K562 (cell line): ENCODE results near the gene MRGPRD. TPM values are rescaled to one million over a fixed set of nuclear protein-coding genes. Genes with fewer than 3 reads are reported as not detected.

Source experiments
- ATAC-seq: fragments of 200-7000 bp; cut with Tn5 transposase; 3 replicates; pipeline ENCODE4 v1.9.1; 2020; ENCODE audit warnings: moderate library complexity
- BruUV-seq: library from RNA; stranded (reverse); fragments of 400-500 nt; replicated peaks from 2 replicates; lab custom pipeline; 2021; lab: Mats Ljungman, UMichigan
- CTCF ChIA-PET: fragments of 300-600 bp; formaldehyde crosslinking; extraction: SDS; loops from one replicate; lab custom pipeline; 2021; ENCODE audit warnings: low intra/inter-chr PET ratio; lab: Yijun Ruan, JAX
- POLR2A ChIA-PET: fragments of 300-600, 350-650 bp; sonication (Branson Sonifier 250); formaldehyde crosslinking; extraction: SDS; loops from one replicate; lab custom pipeline; 2021; ENCODE audit warnings: antibody characterized with exemption, inconsistent platforms; lab: Yijun Ruan, JAX
- DNase-seq, 4 experiments: peaks; one replicate each; pipeline versions ENCODE4 v3.0.0 to v3.0.0-alpha.2; 2011 to 2018; ENCODE audit warnings: low spot score in 3 of 4, mixed read lengths in 3 of 4; ENCODE audit errors: extremely low read depth in 1 of 4
- FAIRE-seq: peaks from 2 replicates; lab custom pipeline; 2011; peaks lifted over from hg19 to GRCh38; lab: Jason Lieb, UNC
- H2AFZ ChIP-seq: 2 replicates; pipeline ENCODE4 v1.6.0; 2011; ENCODE audit warnings: low read depth, low read length, control low read depth, inconsistent platforms
- H3K27ac ChIP-seq: fragments of 200-600 bp; 3 replicates; pipeline ENCODE4 v1.8.0; 2011; ENCODE audit warnings: low read depth, mild to moderate bottlenecking, control low read depth, inconsistent platforms, low read length, moderate library complexity, mixed read lengths; ENCODE audit errors: extremely low read depth
- H3K27me3 ChIP-seq, 2 experiments: fragments of 300-600 bp in 1 of 2; 2 replicates in 1 of 2; 3 replicates in 1 of 2; pipeline versions ENCODE4 v1.6.0 to v1.8.0; 2011; ENCODE audit warnings: inconsistent platforms in 2 of 2, low read length in 2 of 2, mild to moderate bottlenecking in 1 of 2, mixed read lengths in 1 of 2, moderate library complexity in 1 of 2; ENCODE audit not compliant: control insufficient read depth in 2 of 2, insufficient read depth in 2 of 2
- H3K36me3 ChIP-seq: fragments of 300-600 bp; 3 replicates; pipeline ENCODE4 v1.8.0; 2011; ENCODE audit warnings: mild to moderate bottlenecking, low read length, inconsistent platforms; ENCODE audit not compliant: control insufficient read depth, insufficient read depth
- H3K4me1 ChIP-seq, 2 experiments: fragments of 200-600 bp in 1 of 2; replicated peaks in 1 of 2; 2 replicates in 1 of 2; 3 replicates in 1 of 2; pipeline versions ENCODE4 v1.5.1 to v1.8.0; 2011; ENCODE audit warnings: inconsistent platforms in 2 of 2, low read length in 2 of 2, mild to moderate bottlenecking in 1 of 2, mixed read lengths in 1 of 2, moderate library complexity in 1 of 2; ENCODE audit not compliant: control insufficient read depth in 2 of 2, insufficient read depth in 2 of 2
- H3K4me2 ChIP-seq: 2 replicates; pipeline ENCODE4 v1.6.1; 2011; ENCODE audit warnings: low read length, control low read depth, inconsistent platforms, mixed read lengths; ENCODE audit not compliant: insufficient read depth
- H3K4me3 ChIP-seq: fragments of 200-600 bp; sonication (generic), shearing (Covaris generic); 2 replicates; pipeline ENCODE4 v1.5.1; 2016; ENCODE audit warnings: control low read depth, inconsistent platforms
- H3K79me2 ChIP-seq: fragments of 200-600 bp; 3 replicates; pipeline ENCODE4 v1.8.0; 2011; ENCODE audit warnings: low read length, inconsistent platforms; ENCODE audit not compliant: control insufficient read depth, insufficient read depth
- H3K9ac ChIP-seq, 2 experiments: 2 replicates each; pipeline versions ENCODE4 v1.6.0 to v1.6.1; 2011; ENCODE audit warnings: low read depth in 2 of 2, low read length in 2 of 2, control low read depth in 1 of 2, inconsistent platforms in 1 of 2, mild to moderate bottlenecking in 1 of 2, mixed read lengths in 1 of 2; ENCODE audit not compliant: insufficient read depth in 1 of 2
- H3K9me1 ChIP-seq: one replicate; pipeline ENCODE4 v1.6.0; 2011; ENCODE audit warnings: inconsistent platforms, mild to moderate bottlenecking, low read length, moderate library complexity; ENCODE audit not compliant: control insufficient read depth, insufficient read depth
- H3K9me3 ChIP-seq: replicated peaks from 2 replicates; pipeline ENCODE4 v1.5.1; 2011; ENCODE audit warnings: low read depth, low read length, inconsistent platforms; ENCODE audit not compliant: control insufficient read depth, insufficient read depth
- H4K20me1 ChIP-seq: replicated peaks from 2 replicates; pipeline ENCODE4 v1.6.1; 2011; ENCODE audit warnings: low read length, inconsistent platforms, mixed read lengths; ENCODE audit not compliant: control insufficient read depth, insufficient read depth
- CBX1 ChIP-seq: sonication (generic); IDR thresholded peaks from 2 replicates; pipeline ENCODE4 v1.6.1; 2016; ENCODE audit warnings: antibody characterized with exemption, low read depth, mild to moderate bottlenecking
- CXXC5 ChIP-seq: fragments of 250-450 bp; sonication (Bioruptor Pico); IDR thresholded peaks from 2 replicates; pipeline ENCODE4 v1.8.0; 2022; ENCODE audit warnings: inconsistent platforms, mild to moderate bottlenecking, moderate library complexity
- GABPA ChIP-seq: fragments of 200-800 bp; sonication (Bioruptor generic); conservative IDR thresholded peaks from 2 replicates; pipeline ENCODE4 v1.6.1; 2016; ENCODE audit warnings: low read depth, missing genetic modification characterization, missing compliant biosample characterization
- GABPB1 ChIP-seq: sonication (generic); formaldehyde crosslinking; IDR thresholded peaks from 2 replicates; pipeline ENCODE4 v1.8.0; 2022; ENCODE audit warnings: mild to moderate bottlenecking, missing genetic modification reagents
- HDAC3 ChIP-seq: fragments of 450-650 bp; IDR thresholded peaks from 2 replicates; pipeline ENCODE4 v1.6.1; 2018; ENCODE audit warnings: borderline replicate concordance, mild to moderate bottlenecking, moderate library complexity; ENCODE audit not compliant: partially characterized antibody
- HMG20B ChIP-seq: fragments of 250-450 bp; sonication (Bioruptor Pico); IDR thresholded peaks from 2 replicates; pipeline ENCODE4 v1.5.0; 2021; ENCODE audit warnings: mild to moderate bottlenecking
- HNRNPUL1 ChIP-seq: fragments of 200-400 bp; formaldehyde crosslinking; IDR thresholded peaks from 2 replicates; pipeline ENCODE4 v1.6.1; 2017; ENCODE audit warnings: low read length
- HSF4 ChIP-seq: fragments of 250-450 bp; sonication (Bioruptor Pico); IDR thresholded peaks from 2 replicates; pipeline ENCODE4 v2.1.2; 2022; ENCODE audit warnings: mild to moderate bottlenecking, moderate library complexity, borderline replicate concordance
- IRF2 ChIP-seq: sonication (generic); formaldehyde crosslinking; IDR thresholded peaks from 2 replicates; pipeline ENCODE4 v1.8.1; 2022; ENCODE audit warnings: mild to moderate bottlenecking, missing genetic modification reagents
- MBD2 ChIP-seq: sonication (generic); IDR thresholded peaks from 2 replicates; pipeline ENCODE4 v1.6.1; 2016; ENCODE audit warnings: low read depth, borderline replicate concordance
- NFRKB ChIP-seq: fragments of 450-650 bp; IDR thresholded peaks from 2 replicates; pipeline ENCODE4 v1.6.1; 2016; ENCODE audit warnings: low read depth
- NR2C2 ChIP-seq, 2 experiments: fragments of 200-800 bp in 1 of 2; sonication (Bioruptor generic) in 1 of 2; sonication (generic) in 1 of 2; formaldehyde crosslinking in 1 of 2; IDR thresholded peaks; 2 replicates each; pipeline versions ENCODE4 v1.6.1 to v1.8.0; 2016 to 2022; ENCODE audit warnings: mild to moderate bottlenecking in 1 of 2, missing compliant biosample characterization in 1 of 2, missing genetic modification characterization in 1 of 2, missing genetic modification reagents in 1 of 2
- RB1 ChIP-seq: fragments of 450-650 bp; IDR thresholded peaks from 2 replicates; pipeline ENCODE4 v1.6.1; 2017; ENCODE audit warnings: low read depth, mild to moderate bottlenecking
- RBM17 ChIP-seq: fragments of 200-400 bp; formaldehyde crosslinking; IDR thresholded peaks from 2 replicates; pipeline ENCODE4 v1.6.1; 2017; ENCODE audit warnings: low read depth, mild to moderate bottlenecking, low read length, borderline replicate concordance
- SMARCC2 ChIP-seq: fragments of 450-650 bp; IDR thresholded peaks from 2 replicates; pipeline ENCODE4 v1.6.1; 2017; ENCODE audit warnings: antibody characterized with exemption, moderate library complexity, mild to moderate bottlenecking, low read depth
- SOX6 ChIP-seq: fragments of 450-650 bp; IDR thresholded peaks from 2 replicates; pipeline ENCODE4 v1.6.1; 2014; ENCODE audit warnings: mild to moderate bottlenecking
- SREBF1 ChIP-seq: fragments of 150-350 bp; IDR thresholded peaks from 2 replicates; pipeline ENCODE4 v1.6.1; 2014; ENCODE audit warnings: antibody characterized with exemption, low read depth, low read length, borderline replicate concordance
- ZNF12 ChIP-seq: sonication (generic); formaldehyde crosslinking; IDR thresholded peaks from 2 replicates; pipeline ENCODE4 v1.4.0; 2020; ENCODE audit warnings: mild to moderate bottlenecking, missing genetic modification reagents
- ZNF184 ChIP-seq: sonication (generic); formaldehyde crosslinking; IDR thresholded peaks from 2 replicates; pipeline ENCODE4 v1.5.0; 2020; ENCODE audit warnings: missing genetic modification reagents
- ZNF239 ChIP-seq: fragments of 250-450 bp; sonication (Bioruptor Pico); IDR thresholded peaks from 2 replicates; pipeline ENCODE4 v1.4.0; 2020; ENCODE audit warnings: mild to moderate bottlenecking
- in situ Hi-C: fragments of 300-500 bp; cut with MboI; formaldehyde crosslinking; loops from 4 replicates; pipeline ENCODE4 v1.15.0; 2018; ENCODE audit warnings: inconsistent platforms, mixed read lengths
- intact Hi-C: fragments of 100-400 bp; cut with micrococcal nuclease; formaldehyde crosslinking; loops from 2 replicates; pipeline ENCODE4 v1.14.2; 2022
- polyA plus RNA-seq, 8 experiments: library from polyadenylated mRNA; depleted of rRNA in 4 of 8; stranded (reverse) in 5 of 8; unstranded in 3 of 8; fragments of >200 nt; fragmentation: Nextera tagmentation in 2 of 8; fragmentation: Illumina TruSeq in 1 of 8; extraction: Ambion mirVana in 2 of 8; extraction: Trizol in 1 of 8; gene quantifications; 2 replicates each; pipeline versions ENCODE4 v1.2.1 to v1.2.3, GENCODE V29; 2011 to 2014; ENCODE audit warnings: inconsistent platforms in 1 of 8, missing spikeins in 1 of 8
- total RNA-seq, 7 experiments: library from RNA; depleted of rRNA in 6 of 7; stranded (reverse); fragments of >200 nt in 6 of 7; fragmentation: Illumina TruSeq in 2 of 7; extraction: Trizol in 2 of 7; gene quantifications; 2 replicates each; pipeline versions ENCODE4 v1.2.1 to v1.2.3, GENCODE V29; 2011 to 2021; ENCODE audit warnings: low replicate concordance in 1 of 7
- TF ChIP-seq, protein P1 (sequence below): fragments of 250-450 bp; sonication (Bioruptor Pico); IDR thresholded peaks from 2 replicates; pipeline ENCODE4 v1.5.0; 2021; ENCODE audit warnings: mild to moderate bottlenecking, moderate library complexity

The MRGPRD gene
- total and polyA plus RNA-seq, 9 of the 15 experiments (the other 6 are each of a cell fraction or from before 2014, with no cell fraction given): not detected

DNA sequence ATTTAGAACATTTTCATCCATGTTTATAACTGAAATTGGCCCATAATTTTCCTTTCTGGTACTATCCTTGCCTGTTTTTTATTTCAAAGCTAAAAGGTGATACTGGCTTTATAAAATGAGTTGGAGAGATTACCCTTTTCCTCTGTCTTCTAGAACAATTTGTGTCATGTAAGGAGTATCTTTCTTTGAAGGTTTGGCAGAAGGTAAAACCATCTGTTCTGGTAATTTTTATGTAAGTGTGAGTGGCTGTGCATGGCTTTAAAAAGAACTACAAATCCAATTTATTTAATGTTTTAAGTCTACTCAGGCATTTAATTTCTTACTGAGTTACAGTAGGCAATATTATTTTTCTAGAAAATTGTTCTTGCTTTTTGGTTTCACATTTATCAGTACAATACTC lies 7.7 kb upstream of the MRGPRD start (continued):
- TF ChIP-seq SMARCC2: no peak
- TF ChIP-seq NFRKB: no peak
- TF ChIP-seq GABPB1 (CRISPR knock-in tag): no peak
- TF ChIP-seq CXXC5 (CRISPR knock-in tag): no peak
- no peak for TF ChIP-seq ZNF239 (CRISPR knock-in tag)
- no peak for TF ChIP-seq SREBF1
- no peak for TF ChIP-seq SOX6
- no peak for TF ChIP-seq HMG20B (CRISPR knock-in tag)
- TF ChIP-seq IRF2: no peak
- no peak for TF ChIP-seq CBX1

DNA sequence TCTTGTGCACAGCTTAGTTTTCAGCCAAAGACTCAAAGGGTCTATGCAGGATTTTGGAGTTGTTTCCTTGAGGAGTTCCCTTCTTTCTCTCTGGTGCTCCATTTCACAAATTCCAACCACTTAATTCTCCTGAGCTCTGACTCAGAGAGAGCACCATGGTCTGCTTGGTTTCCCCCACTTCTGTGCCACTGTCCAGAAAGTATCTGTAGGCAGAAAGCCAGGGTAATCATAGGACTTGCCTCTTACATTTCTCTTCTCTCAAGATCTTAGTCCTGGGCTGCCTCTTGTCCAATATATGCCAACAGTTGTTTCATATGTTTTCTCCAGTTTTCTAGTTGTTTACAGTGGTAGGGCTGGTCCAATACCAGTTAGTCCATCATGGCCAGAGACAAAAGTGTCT lies 6.4 kb upstream of the MRGPRD start:
- H3K9me1 ChIP-seq: no peaks in the 10 kb centered on the region
- no peak for TF ChIP-seq HDAC3
- no peak for TF ChIP-seq ZNF184 (CRISPR knock-in tag)
- no peak for TF ChIP-seq RB1
- no peak for TF ChIP-seq NR2C2 (CRISPR knock-in tag; IDR thresholded peaks at IDR 0.05)
- TF ChIP-seq NR2C2 (tag; IDR thresholded peaks at IDR 0.05): no peak
- TF ChIP-seq HNRNPUL1: no peak
- no peak for TF ChIP-seq HSF4
- TF ChIP-seq ZNF12 (CRISPR knock-in tag): no peak
- TF ChIP-seq RBM17: no peak
- TF ChIP-seq, protein P1, sequence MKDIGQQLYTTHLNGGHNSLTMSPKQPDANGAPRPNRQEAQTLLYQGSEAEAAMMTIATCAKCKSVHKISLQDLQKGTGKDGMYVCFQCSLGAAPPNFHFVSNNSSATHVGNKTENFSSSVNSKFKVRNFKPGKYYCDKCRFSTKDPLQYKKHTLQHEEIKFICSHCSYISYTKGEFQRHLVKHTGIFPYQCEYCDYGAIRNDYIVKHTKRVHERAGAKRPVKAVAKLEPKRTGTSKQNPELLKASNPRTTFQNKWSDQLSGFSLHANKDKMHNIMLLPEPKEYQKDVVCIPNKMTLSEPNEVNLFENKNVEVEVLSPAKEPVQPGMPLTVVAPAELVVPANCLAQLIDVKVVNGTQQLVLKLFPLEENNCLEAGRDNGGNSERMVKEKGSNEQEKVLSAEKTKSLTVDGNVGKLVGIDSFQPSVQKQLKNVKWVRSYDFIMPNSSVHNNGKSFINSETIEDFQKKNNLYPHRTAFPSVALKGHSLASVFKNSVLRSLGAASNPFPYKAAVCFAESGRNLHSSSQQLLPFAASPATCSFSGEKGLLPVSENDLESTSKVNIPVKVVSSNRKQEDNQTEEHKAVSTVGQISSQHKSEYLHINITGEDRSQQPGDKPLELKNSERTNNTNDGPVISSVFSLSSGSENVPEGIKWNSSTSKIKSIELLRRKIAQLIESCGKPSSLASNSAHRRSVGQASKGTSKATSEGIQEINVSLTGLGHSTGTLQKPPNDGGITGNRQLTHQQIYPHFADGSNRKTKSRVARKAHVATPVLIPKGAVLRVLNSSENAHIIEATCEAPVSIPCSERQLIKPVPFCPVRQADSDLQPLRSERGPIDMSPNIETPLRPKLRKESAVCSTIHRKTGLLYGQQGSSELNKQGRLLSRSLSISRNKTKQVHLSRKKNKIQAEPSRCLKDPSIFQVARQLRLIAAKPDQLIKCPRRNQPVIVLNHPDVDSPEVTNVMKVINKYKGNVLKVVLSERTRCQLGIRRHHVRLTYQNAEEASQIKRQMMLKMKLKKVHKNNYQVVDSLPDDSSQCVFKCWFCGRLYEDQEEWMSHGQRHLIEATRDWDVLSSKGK: no peak
- no peak for TF ChIP-seq GABPA (tag)
- TF ChIP-seq MBD2: no peak

More for the DNA sequence above, 6.4 kb upstream of the MRGPRD start:
- Histone ChIP-seq H3K27ac (no peak overlapping the region), H2AFZ (no peak overlapping the region), H3K4me3 (no peak overlapping the region), H3K27me3 (peaks cover 9 to 22% of the 10 kb centered on the region in 2 experiments; a peak in 4 of 5 replicates), H3K79me2 (no peaks in the 10 kb centered on the region), H3K9me3 (no peaks in the 10 kb centered on the region; the same call in 1 of the 2 replicates), H3K4me1 (no peaks in the 10 kb centered on the region), H3K9ac (no peak overlapping the region), H3K36me3 (no peaks in the 10 kb centered on the region), H4K20me1 (no peaks in the 10 kb centered on the region), H3K4me2 (no peak overlapping the region)
- no peak for DNase-seq
- in situ Hi-C loops: no loop called here
- no TSS peak for BruUV-seq
- POLR2A ChIA-PET: interaction anchor here (0.6 to 1.2 kb wide), 2 partner anchors 9 to 18 kb away, joined by 3 read pairs; no protein-coding TSS in a partner anchor
- ATAC-seq: no peak
- no peak for FAIRE-seq
- intact Hi-C loops: no loop called here
- CTCF ChIA-PET: no interaction called here
